Measurements from ENCODE around the gene SSBP4. TPM values are rescaled to one million over a fixed set of nuclear protein-coding genes. Genes with fewer than 3 reads are reported as not detected.

Gene SSBP4
- polyA plus RNA-seq, 1 of the 3 experiments (the other 2 are of a cell fraction), result 24.9 TPM

DNA sequence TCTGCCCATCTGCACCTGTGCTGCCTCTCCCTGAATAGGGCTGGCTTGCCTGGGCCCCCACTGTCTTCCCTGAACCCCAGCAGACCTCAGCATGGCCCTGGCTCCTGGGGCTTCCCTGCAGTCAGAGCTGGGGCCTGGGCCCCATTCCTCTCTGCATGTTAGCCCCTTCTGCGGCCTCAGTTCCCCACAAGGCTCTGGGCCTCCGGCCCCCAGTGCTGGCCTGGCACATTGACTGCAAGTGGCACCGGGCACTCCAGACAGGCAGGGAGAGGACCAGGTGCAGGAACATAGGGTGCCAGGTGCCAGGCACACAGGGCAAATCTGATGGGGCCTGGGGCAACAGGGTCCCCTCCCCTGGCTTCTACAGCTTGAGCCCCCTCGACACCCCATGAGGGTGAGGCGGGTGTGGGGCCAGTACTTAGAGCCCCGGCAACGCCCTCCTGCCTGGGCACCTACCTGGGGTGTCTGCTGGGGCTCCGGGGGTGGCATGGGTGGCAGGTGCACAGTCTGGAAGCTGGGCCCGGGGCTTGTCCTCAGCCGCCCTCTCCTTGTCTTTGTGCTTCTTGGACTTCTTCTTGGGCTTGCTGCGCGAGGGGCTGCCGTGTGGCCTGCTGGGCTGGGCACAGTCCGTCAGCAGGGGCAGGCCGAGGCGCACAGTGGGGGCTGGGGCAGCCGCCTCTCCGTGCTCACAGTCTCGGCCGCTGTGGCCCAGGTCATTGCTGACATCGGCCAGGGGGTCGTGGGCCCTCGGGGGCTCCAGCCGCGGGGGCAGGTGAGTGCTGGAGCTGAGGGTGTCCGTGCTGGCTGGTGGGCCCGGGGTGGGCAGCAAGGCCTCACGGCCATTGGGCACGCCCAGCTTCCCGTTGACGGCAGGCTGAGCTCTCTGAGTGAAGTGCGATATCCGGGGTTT, 31.1 kb downstream of the SSBP4 start:
- TF ChIP-seq, protein P1, sequence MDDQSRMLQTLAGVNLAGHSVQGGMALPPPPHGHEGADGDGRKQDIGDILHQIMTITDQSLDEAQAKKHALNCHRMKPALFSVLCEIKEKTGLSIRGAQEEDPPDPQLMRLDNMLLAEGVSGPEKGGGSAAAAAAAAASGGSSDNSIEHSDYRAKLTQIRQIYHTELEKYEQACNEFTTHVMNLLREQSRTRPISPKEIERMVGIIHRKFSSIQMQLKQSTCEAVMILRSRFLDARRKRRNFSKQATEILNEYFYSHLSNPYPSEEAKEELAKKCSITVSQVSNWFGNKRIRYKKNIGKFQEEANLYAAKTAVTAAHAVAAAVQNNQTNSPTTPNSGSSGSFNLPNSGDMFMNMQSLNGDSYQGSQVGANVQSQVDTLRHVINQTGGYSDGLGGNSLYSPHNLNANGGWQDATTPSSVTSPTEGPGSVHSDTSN (IDR thresholded peaks at IDR 0.05), result no peak
- TF ChIP-seq SIN3A (IDR thresholded peaks at IDR 0.05; ENCODE audit: borderline replicate concordance, low read depth, low read length) (no peak), TEAD4 (IDR thresholded peaks at IDR 0.05; ENCODE audit: borderline replicate concordance, insufficient read depth) (no peak), FOXJ3 (CRISPR knock-in tag; IDR thresholded peaks at IDR 0.05) (no peak), NFIC (IDR thresholded peaks at IDR 0.05; ENCODE audit: borderline replicate concordance) (no peak), FOXM1 (IDR thresholded peaks at IDR 0.05; ENCODE audit: low read depth) (no peak), POLR2AphosphoS5 (IDR thresholded peaks at IDR 0.05; ENCODE audit: low read depth, low read length) (no peak), MXI1 (IDR thresholded peaks at IDR 0.05; ENCODE audit: low read depth, low read length) (no peak), NRF1 (IDR thresholded peaks at IDR 0.05; ENCODE audit: low read depth, low read length) (no peak)
- TF ChIP-seq, protein P2, sequence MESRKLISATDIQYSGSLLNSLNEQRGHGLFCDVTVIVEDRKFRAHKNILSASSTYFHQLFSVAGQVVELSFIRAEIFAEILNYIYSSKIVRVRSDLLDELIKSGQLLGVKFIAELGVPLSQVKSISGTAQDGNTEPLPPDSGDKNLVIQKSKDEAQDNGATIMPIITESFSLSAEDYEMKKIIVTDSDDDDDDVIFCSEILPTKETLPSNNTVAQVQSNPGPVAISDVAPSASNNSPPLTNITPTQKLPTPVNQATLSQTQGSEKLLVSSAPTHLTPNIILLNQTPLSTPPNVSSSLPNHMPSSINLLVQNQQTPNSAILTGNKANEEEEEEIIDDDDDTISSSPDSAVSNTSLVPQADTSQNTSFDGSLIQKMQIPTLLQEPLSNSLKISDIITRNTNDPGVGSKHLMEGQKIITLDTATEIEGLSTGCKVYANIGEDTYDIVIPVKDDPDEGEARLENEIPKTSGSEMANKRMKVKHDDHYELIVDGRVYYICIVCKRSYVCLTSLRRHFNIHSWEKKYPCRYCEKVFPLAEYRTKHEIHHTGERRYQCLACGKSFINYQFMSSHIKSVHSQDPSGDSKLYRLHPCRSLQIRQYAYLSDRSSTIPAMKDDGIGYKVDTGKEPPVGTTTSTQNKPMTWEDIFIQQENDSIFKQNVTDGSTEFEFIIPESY (IDR thresholded peaks at IDR 0.05; ENCODE audit: borderline replicate concordance, low read depth), result no peak
- TF ChIP-seq, protein P3, sequence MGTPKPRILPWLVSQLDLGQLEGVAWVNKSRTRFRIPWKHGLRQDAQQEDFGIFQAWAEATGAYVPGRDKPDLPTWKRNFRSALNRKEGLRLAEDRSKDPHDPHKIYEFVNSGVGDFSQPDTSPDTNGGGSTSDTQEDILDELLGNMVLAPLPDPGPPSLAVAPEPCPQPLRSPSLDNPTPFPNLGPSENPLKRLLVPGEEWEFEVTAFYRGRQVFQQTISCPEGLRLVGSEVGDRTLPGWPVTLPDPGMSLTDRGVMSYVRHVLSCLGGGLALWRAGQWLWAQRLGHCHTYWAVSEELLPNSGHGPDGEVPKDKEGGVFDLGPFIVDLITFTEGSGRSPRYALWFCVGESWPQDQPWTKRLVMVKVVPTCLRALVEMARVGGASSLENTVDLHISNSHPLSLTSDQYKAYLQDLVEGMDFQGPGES (IDR thresholded peaks at IDR 0.05; ENCODE audit: low read depth, low read length), result no peak
- TF ChIP-seq, protein P4, sequence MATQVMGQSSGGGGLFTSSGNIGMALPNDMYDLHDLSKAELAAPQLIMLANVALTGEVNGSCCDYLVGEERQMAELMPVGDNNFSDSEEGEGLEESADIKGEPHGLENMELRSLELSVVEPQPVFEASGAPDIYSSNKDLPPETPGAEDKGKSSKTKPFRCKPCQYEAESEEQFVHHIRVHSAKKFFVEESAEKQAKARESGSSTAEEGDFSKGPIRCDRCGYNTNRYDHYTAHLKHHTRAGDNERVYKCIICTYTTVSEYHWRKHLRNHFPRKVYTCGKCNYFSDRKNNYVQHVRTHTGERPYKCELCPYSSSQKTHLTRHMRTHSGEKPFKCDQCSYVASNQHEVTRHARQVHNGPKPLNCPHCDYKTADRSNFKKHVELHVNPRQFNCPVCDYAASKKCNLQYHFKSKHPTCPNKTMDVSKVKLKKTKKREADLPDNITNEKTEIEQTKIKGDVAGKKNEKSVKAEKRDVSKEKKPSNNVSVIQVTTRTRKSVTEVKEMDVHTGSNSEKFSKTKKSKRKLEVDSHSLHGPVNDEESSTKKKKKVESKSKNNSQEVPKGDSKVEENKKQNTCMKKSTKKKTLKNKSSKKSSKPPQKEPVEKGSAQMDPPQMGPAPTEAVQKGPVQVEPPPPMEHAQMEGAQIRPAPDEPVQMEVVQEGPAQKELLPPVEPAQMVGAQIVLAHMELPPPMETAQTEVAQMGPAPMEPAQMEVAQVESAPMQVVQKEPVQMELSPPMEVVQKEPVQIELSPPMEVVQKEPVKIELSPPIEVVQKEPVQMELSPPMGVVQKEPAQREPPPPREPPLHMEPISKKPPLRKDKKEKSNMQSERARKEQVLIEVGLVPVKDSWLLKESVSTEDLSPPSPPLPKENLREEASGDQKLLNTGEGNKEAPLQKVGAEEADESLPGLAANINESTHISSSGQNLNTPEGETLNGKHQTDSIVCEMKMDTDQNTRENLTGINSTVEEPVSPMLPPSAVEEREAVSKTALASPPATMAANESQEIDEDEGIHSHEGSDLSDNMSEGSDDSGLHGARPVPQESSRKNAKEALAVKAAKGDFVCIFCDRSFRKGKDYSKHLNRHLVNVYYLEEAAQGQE (IDR thresholded peaks at IDR 0.05; ENCODE audit: low read depth, low read length), result no peak
- no peaks in the 10 kb centered on the region for H3K9me2 ChIP-seq
- peaks cover 2 to 4% of the 10 kb centered on the region in 2 experiments; a peak in 1 of 4 replicates for H3K4me1 ChIP-seq (ENCODE audit: control insufficient read depth in 1 of 2, insufficient read depth in 2 of 2, low read depth in 1 of 2, low read length in 1 of 2)
- H4K20me1 ChIP-seq (ENCODE audit: insufficient read depth), result peaks cover 7% of the 10 kb centered on the region
- no peak overlapping the region for H3K4me2 ChIP-seq
- 73% methylated on average over 7 of the region's 33 CpGs for WGBS (ENCODE audit: low lambda C conversion rate)
- 0 out of 2 replicates have a peak, but pooled peaks cover 3% of the 10 kb centered on the region for H3K79me2 ChIP-seq (ENCODE audit: insufficient read depth)
- H2AFZ ChIP-seq (ENCODE audit: low read depth), result no peak overlapping the region
- H3K27ac ChIP-seq (ENCODE audit: low read depth in 2 of 2, low read length in 1 of 2), result no peak overlapping the region
- no peaks in the 10 kb centered on the region for H3F3A ChIP-seq (replicated peaks; ENCODE audit: insufficient read depth)
- H3K9ac ChIP-seq, result no peak overlapping the region
- POLR2A ChIA-PET, result interaction anchor here (1.0 kb wide), 1 partner anchor 15 kb away, joined by 3 read pairs; no protein-coding TSS in a partner anchor
- H3K4me3 ChIP-seq (ENCODE audit: low read depth in 2 of 2, low read length in 1 of 2), result peak overlapping the region in 1 of 2 experiments; percentile 50; a peak in 1 of 4 replicates
- no peak for DNase-seq
- H3K36me3 ChIP-seq (replicated peaks in 1 of 2; ENCODE audit: control insufficient read depth in 1 of 2, insufficient read depth in 2 of 2, low read length in 1 of 2), result peaks cover 4 to 32% of the 10 kb centered on the region in 2 experiments
- CTCF ChIA-PET, result interaction anchor here (0.7 to 13.5 kb wide), 51 partner anchors 8 to 541 kb away, joined by 3 to 215 read pairs (median 5); partner anchors contain the start of genes ELL, REX1BD, SSBP4 and TMEM59L
- no peaks in the 10 kb centered on the region for H3K9me3 ChIP-seq
- H3K27me3 ChIP-seq (ENCODE audit: insufficient read depth), result no peaks in the 10 kb centered on the region
